ENCODE data around the gene ZNF385C.

ZNF385C gene

GRCh38 chr17:42124256-42124655, 26.0 kb upstream of the ZNF385C start:
- no peak for DNase-seq

GRCh38 chr17:42122371-42123303, 24.4 kb upstream of the ZNF385C start, which contains the start of gene HSPB9:
HSPB9 (plus strand) TSS chr17:42122804; CDS start chr17:42122851, 47 bp downstream.
- DNase-seq: no peak

GRCh38 chr17:42120770-42121769, 22.8 kb upstream of the ZNF385C start, which contains the start of gene KAT2A:
KAT2A (minus strand) TSS chr17:42121367; CDS start chr17:42121304, 63 bp downstream.
- peak; percentile 28 to 75 (median 52) for DNase-seq

GRCh38 chr17:42120161-42120769, 22.0 kb upstream of the ZNF385C start:
- no peak for DNase-seq

GRCh38 chr17:42119301-42119700, 21.0 kb upstream of the ZNF385C start:
- DNase-seq: no peak

- peak in 1 of 4 experiments; percentile 21 for DNase-seq
Measured at GRCh38 chr17:42118545-42118944, 20.3 kb upstream of the ZNF385C start.

GRCh38 chr17:42118126-42118510, 19.8 kb upstream of the ZNF385C start:
- no peak for DNase-seq

GRCh38 chr17:42117397-42118125, 19.3 kb upstream of the ZNF385C start:
- DNase-seq: no peak

GRCh38 chr17:42116705-42117396, 18.6 kb upstream of the ZNF385C start:
- DNase-seq: peak; percentile 36 to 75 (median 60)

- no peak for DNase-seq
Measured at GRCh38 chr17:42114118-42114517, 15.8 kb upstream of the ZNF385C start.

GRCh38 chr17:42113293-42114069, 15.2 kb upstream of the ZNF385C start:
- no peak for DNase-seq

GRCh38 chr17:42112552-42113176, 14.4 kb upstream of the ZNF385C start, which contains the start of gene DHX58:
DHX58 (minus strand) TSS chr17:42112714; CDS start chr17:42111892, 822 bp downstream.
- DNase-seq: peak in 3 of 4 experiments; percentile 31 to 75 (median 62)

GRCh38 chr17:42111871-42112551, 13.7 kb upstream of the ZNF385C start:
- peak in 2 of 4 experiments; percentile 43 to 48 for DNase-seq

- no peak for DNase-seq
Measured at GRCh38 chr17:42111265-42111636, 13.0 kb upstream of the ZNF385C start.

GRCh38 chr17:42110301-42111264, 12.3 kb upstream of the ZNF385C start:
- no peak for DNase-seq

- DNase-seq: no peak
Measured at GRCh38 chr17:42109086-42109485, 10.8 kb upstream of the ZNF385C start.

- DNase-seq: peak; percentile 62 to 95 (median 89)
Measured at GRCh38 chr17:42107597-42108576, 9.6 kb upstream of the ZNF385C start.

Data from activated naive CD4-positive, alpha-beta T cell (primary cell).